HG02943 (cell line): ENCODE data around the gene BCL6.
A peak's percentile ranks its signal among the peaks of the same experiment; 100 is the strongest.
"Not testable (repeated sequence)": the region's sequence is repeated elsewhere in the genome, so short reads cannot be mapped to it uniquely, and the experiment has no call there.

Experiments
- ATAC-seq: cut with Tn5 transposase; IDR thresholded peaks from one replicate; pipeline ENCODE4 v1.9.1; 2021; ENCODE audit warnings: mild to moderate bottlenecking, low read depth, moderate library complexity; ENCODE audit not compliant: unreplicated experiment

BCL6 gene

DNA sequence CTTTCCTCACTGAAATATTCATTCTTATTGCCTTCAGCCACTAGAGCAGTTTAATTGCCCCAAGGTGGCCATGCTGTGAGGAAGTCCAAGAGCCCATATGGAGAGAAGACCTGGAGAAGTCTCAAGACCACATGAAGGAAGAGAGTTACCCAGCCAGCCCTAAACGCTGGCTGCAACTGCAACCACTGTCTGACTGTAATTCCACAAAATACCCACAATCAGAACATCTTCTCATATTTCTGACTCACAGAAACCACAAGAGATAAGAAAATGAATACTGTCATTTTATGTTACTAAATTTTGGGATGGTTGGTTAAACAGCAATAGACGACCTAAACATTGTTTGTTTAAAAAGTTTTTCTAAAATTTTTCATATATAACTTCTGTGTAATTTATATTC lies 60.4 kb downstream of the BCL6 start:
- no peak for ATAC-seq

DNA sequence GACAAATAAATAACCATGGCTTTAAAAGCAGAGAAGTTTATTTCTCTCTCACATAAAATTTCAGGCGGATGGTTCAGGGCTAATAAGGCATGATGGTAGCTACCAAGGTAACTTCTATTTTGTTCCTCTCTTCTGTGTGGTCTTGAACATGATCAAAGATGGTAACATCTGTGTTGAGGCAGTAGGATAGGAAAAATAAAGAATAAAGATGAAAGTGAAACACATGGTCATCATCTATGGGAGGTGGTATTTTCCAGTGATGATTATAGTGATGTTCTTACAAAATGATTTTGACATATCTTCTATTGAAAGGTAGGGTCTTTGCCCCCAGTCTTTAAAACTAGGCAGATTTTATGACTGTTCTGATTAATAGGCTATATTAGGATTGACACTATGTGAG lies 60.8 kb downstream of the BCL6 start:
- no peak for ATAC-seq

DNA sequence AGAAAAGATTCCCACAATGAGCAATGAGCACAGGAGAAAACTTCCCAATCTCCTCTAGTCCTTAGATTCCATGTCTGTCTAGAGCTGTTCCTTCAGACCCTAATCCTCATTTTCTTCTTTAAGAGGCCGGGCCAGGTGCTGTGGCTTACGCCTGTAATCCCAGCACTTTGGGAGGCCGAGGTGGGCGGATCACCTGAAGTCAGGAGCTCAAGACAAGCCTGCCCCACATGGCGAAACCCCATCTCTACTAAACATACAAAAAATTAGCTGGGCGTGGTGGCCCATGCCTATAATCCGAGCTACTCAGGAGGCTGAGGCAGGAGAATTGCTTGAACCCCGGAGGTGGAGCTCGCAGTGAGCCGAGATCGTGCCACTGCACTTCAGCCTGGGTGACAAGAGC lies 63.5 kb downstream of the BCL6 start:
- ATAC-seq: not testable (repeated sequence)

DNA sequence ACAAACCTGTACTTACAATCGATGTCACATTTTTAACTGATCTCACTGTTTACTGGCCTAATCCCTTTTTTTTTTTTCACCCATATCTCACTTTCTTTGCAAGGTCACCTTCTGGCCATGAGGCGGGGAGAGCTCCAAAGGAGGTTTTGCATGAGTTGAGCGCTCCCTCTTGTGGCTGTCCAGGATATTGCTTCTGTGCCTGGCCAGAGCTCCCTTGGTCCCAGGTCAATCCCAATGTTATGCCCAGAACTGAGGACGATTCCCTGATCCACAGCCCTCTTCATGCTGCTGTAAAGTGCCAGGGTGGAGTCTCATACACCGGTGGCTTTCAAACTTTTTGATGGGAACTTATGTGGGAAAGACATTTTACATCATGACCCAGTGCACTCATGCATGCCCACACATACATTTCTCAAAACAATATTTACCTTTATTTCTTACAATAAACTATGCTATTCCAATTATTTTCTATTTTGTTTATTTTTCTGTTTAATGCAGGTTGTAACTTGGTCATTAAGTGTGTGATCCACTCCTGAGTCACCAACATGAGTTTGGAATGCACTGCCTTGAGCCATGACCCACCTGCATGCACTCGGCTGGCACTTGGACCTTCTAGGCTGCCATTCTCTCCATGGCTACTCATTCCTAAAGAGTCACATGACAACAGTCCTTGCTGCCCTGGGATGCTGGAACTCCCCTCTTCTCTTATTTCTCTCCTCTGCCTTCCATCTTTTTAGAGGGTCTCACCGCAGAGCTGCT lies 65.5 kb downstream of the BCL6 start:
- peak; percentile 77 for ATAC-seq

DNA sequence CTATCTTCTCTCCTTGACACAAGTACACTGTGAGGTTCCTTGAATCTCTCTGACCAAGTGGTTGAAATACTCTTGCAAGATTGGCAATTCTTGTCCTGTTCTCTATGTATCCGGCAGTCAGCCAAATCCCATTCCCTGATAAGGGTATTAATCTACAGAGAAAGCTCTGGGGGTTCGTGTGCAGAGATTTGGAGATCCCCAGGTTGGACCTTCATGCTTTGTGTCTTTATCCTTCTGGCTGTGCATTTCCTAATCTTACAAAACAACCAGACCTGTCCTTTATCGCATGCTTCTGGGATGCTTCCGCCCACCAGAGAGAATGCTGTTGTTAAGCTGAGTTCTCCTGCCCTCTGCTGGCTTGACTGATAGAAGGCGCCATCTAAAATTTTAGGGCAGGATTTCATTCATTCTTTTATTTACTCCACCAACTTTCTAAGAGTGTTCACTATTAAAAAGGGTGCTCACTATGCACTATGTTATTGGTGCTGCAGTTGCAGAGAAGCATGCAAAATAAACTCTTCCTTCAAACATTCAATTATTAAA lies 66.5 kb downstream of the BCL6 start:
- no peak for ATAC-seq

DNA sequence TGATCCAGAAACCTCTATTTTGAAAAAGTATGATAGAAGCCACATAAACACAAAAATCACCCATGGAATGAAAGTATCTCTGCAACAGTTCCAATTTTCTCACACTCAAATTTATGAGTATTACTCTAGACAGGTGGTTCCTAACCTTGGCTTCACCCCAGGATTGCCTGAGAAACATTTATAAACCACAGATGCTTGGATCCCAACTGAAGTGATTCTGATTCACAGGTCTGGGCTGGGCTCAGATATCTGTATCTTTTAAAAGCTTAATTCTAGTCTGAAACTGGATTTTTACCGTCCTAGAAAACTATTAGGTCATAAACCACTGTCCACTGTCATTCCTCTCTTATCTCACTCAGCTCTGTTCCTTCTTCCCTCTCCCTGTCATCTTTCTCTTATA lies 67.7 kb downstream of the BCL6 start:
- no peak for ATAC-seq

DNA sequence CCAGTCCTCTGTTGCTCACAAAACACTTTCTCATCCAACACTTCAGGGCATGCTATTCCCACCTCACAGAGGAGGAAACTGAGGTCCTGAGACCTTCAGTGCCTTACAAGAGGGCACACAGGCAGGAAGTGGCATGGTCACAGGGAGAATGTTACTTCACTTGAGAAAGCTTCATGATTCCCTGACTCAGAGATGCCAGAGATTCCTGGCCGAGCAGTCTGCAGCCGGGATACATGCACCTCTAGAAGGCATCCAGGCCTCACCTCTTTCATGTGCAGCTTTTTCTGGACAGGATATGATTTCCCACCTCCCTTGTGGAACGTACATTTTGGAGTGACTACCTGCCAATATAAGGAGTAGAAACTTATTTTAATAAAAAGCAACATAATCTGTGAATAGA lies 72.3 kb downstream of the BCL6 start:
- no peak for ATAC-seq
